ENCODE measurements around the gene TRIM37.

TRIM37 gene

GRCh38 chr17:58947411-58947810 is 159.3 kb downstream of the TRIM37 start:
- no peak for DNase-seq (ENCODE audit: low read depth in 3 of 3)

- no peak for DNase-seq (ENCODE audit: low read depth in 3 of 3)
Observed at GRCh38 chr17:58944166-58944565, 162.5 kb downstream of the TRIM37 start.

- DNase-seq (ENCODE audit: low read depth in 3 of 3) = no peak
Observed at GRCh38 chr17:58936295-58936694, 170.4 kb downstream of the TRIM37 start.

- DNase-seq (ENCODE audit: low read depth in 3 of 3) = no peak
Observed at GRCh38 chr17:58932956-58933355, 173.7 kb downstream of the TRIM37 start.

Data from stimulated activated CD4-positive, alpha-beta T cell treated with anti-CD3 and anti-CD28 coated beads, TNF-alpha, amount 100 ng/mL, for 4 hours (primary cell).